Right lobe of liver (tissue), 6 donors: ENCODE data around the gene MICOS13. TPM values are rescaled to one million over a fixed set of nuclear protein-coding genes. Genes with fewer than 3 reads are reported as not detected.

ENCODE experiments used
- ATAC-seq, 4 donors: fragments of 200-7000 bp; cut with Tn5 transposase; one replicate each; pipeline ENCODE4 v1.9.1; 2020; ENCODE audit warnings: mild to moderate bottlenecking in 4 of 4, moderate library complexity in 4 of 4
- DNase-seq, 3 donors: peaks; one replicate each; pipeline ENCODE4 v3.0.0-alpha.2; 2020
- H3K27ac ChIP-seq, 3 donors: fragments of 200-600 bp; one replicate each; pipeline ENCODE4 v1.8.0; 2022
- H3K27me3 ChIP-seq, 2 donors: fragments of 200-600 bp; one replicate each; pipeline ENCODE4 v1.8.0; 2022
- H3K36me3 ChIP-seq, 4 donors: fragments of 200-600 bp; sonication (generic) in 1 of 4; one replicate each; pipeline versions ENCODE4 v1.5.1 to v1.8.0; 2017 to 2022; ENCODE audit warnings: control low read depth in 1 of 4
- H3K4me1 ChIP-seq, 4 donors: fragments of 200-600 bp; sonication (generic) in 1 of 4; one replicate each; pipeline versions ENCODE4 v1.5.1 to v1.8.0; 2017 to 2022; ENCODE audit warnings: control low read depth in 1 of 4
- H3K4me3 ChIP-seq, 3 donors: fragments of 200-600 bp; one replicate each; pipeline ENCODE4 v1.8.0; 2022
- H3K9me3 ChIP-seq, 4 donors: fragments of 200-600 bp; sonication (generic) in 1 of 4; one replicate each; pipeline versions ENCODE4 v1.5.1 to v1.8.0; 2017 to 2022; ENCODE audit warnings: control low read depth in 1 of 4
- CTCF ChIP-seq, 4 donors: fragments of 200-600 bp in 3 of 4; fragments of 450-650 bp in 1 of 4; IDR thresholded peaks; one replicate each; pipeline versions ENCODE4 v1.5.1 to v1.8.0; 2016 to 2022; ENCODE audit warnings: antibody characterized with exemption in 4 of 4, mild to moderate bottlenecking in 2 of 4
- POLR2A ChIP-seq: fragments of 450-650 bp; IDR thresholded peaks from one replicate; pipeline ENCODE4 v1.6.1; 2017; ENCODE audit warnings: antibody characterized with exemption, mild to moderate bottlenecking
- WGBS: methylation state at CpG from one replicate; pipeline ENCODE4 v1.1.6; 2018; ENCODE audit warnings: low coverage, low lambda C conversion rate; ENCODE audit not compliant: insufficient coverage; ENCODE audit errors: missing lambda C conversion rate; 5-methylcytosine and 5-hydroxymethylcytosine counted together
- intact Hi-C, 2 donors: fragments of 100-400 bp; cut with DNase I; formaldehyde crosslinking; loops; one replicate each; pipeline versions ENCODE4 v1.11.2 to v1.14.1; 2022
- total RNA-seq, 6 experiments: library from RNA; depleted of rRNA in 2 of 6; stranded (reverse); fragments of >200 nt in 2 of 6; fragmentation: NEBNext Ultra II Directional in 3 of 6; extraction: Animal tissue kit (Norgen Biotek cat#: 25700) in 3 of 6; gene quantifications; one replicate each; pipeline versions ENCODE4 v1.1.0 to v1.2.4, GENCODE V29; 2016 to 2023
- donor health status: DM: no; HTN: yes; CAD: no.
- donor health status: DM: no; HTN: no; CAD: no.
- donor health status: DM: no; HTN: no; CAD: no.
- donor health status: DM: no; HTN: yes; CAD: no.
- donor health status: DM: no; HTN: yes; CAD: no.

Gene MICOS13
- total RNA-seq, 6 experiments from 2014 or later: 24.2 to 54.3 (median 33.7) TPM

GRCh38 chr19:5628919-5629481 lies 51.3 kb downstream of the MICOS13 start:
- Histone ChIP-seq H3K4me1 (peaks cover 0 to 80% (median 25%) of the 10 kb centered on the region in 4 donors), H3K27ac (peak overlapping the region in 1 of 3 donors; percentile 18), H3K9me3 (no peaks in the 10 kb centered on the region), H3K4me3 (no peak overlapping the region), H3K36me3 (peaks cover 0 to 42% (median 15%) of the 10 kb centered on the region in 4 donors), H3K27me3 (no peaks in the 10 kb centered on the region)
- intact Hi-C loops: loop anchor here in 1 of 2 donors (5.0 kb wide), 1 partner anchor 43 kb away; no protein-coding TSS in a partner anchor
- TF ChIP-seq POLR2A (no peak), CTCF (IDR thresholded peaks at IDR 0.05) (no peak)
- WGBS: 71% methylated on average over 9 of the region's 9 CpGs
- ATAC-seq (no peak), DNase-seq (no peak)

DNA sequence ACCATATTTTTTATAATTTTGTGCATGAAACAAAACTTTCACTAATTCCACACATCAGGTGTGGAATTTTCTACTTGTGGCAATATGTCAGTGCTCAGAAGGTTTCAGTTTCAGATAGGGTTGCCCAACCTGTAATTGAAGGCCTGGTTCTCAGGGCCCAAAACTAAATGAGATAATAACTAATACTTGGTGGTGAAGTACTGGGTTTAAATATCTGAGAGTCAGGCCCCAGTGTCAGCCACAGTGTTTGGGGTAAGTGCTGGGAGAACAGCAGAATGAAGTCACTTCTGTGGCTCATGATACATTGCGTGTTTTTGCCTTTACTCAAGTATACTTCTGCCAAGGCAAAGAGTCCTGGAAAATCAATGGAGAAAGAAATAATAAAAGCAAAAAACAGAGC lies 51.9 kb downstream of the MICOS13 start:
- H3K27ac ChIP-seq: peak overlapping the region in 1 of 3 donors; percentile 11
- H3K27me3 ChIP-seq: no peaks in the 10 kb centered on the region
- H3K9me3 ChIP-seq: no peaks in the 10 kb centered on the region
- WGBS: 21% methylated on average over 1 of the region's 1 CpG
- no peak for TF ChIP-seq CTCF (IDR thresholded peaks at IDR 0.05)
- no peak for TF ChIP-seq POLR2A
- peaks cover 0 to 75% (median 25%) of the 10 kb centered on the region in 4 donors for H3K4me1 ChIP-seq
- peaks cover 0 to 42% (median 15%) of the 10 kb centered on the region in 4 donors for H3K36me3 ChIP-seq
- H3K4me3 ChIP-seq: no peak overlapping the region
- no peak for DNase-seq
- peak in 1 of 4 donors; percentile 3 for ATAC-seq
- intact Hi-C loops: loop anchor here in 1 of 2 donors (5.0 kb wide), 1 partner anchor 44 kb away; no protein-coding TSS in a partner anchor

Other genes with a start within 250 kb of the MICOS13 start
- not detected for gene ZNRF4, start 225.1 kb downstream of the MICOS13 start, total RNA-seq
- gene TINCR, start 112.6 kb downstream of the MICOS13 start, total RNA-seq: under 1 TPM in 1 of 6 experiments, not detected in 5; 0.44 TPM
- 10 to 100 TPM; 16.9 to 48.9 (median 41.7) TPM for gene SAFB2, start 57.7 kb downstream of the MICOS13 start, total RNA-seq
- 10 to 100 TPM; 31.2 to 45.7 (median 32.8) TPM for gene SAFB, start 57.4 kb downstream of the MICOS13 start, total RNA-seq
- 10 to 100 TPM in 1 of 6 experiments, 1 to 10 TPM in 5; 1.6 to 10.3 (median 4.0) TPM for gene HSD11B1L, start 511 bp upstream of the MICOS13 start, total RNA-seq
- gene RPL36, start 9.8 kb upstream of the MICOS13 start, total RNA-seq: 100 to 1,000 TPM; 232 to 283 (median 251) TPM
- 100 to 1,000 TPM in 2 of 6 experiments, 10 to 100 TPM in 4; 54.5 to 123 (median 66.8) TPM for gene LONP1, start 39.6 kb upstream of the MICOS13 start, total RNA-seq
- not detected for gene CATSPERD, start 40.1 kb upstream of the MICOS13 start, total RNA-seq
- gene PRR22, start 104.2 kb upstream of the MICOS13 start, total RNA-seq: 1 to 10 TPM; 1.7 to 3.3 (median 2.1) TPM
- 10 to 100 TPM; 14.7 to 28.6 (median 20.5) TPM for gene DUS3L, start 110.6 kb upstream of the MICOS13 start, total RNA-seq
- gene NRTN, start 124.6 kb upstream of the MICOS13 start, total RNA-seq: 10 to 100 TPM in 3 of 6 experiments, 1 to 10 TPM in 3; 4.7 to 11.6 (median 9.8) TPM
- 10 to 100 TPM in 2 of 6 experiments, 1 to 10 TPM in 4; 2.3 to 28.1 (median 9.7) TPM for gene FUT6, start 159.2 kb upstream of the MICOS13 start, total RNA-seq
- gene FUT3, start 170.9 kb upstream of the MICOS13 start, total RNA-seq: 1 to 10 TPM in 1 of 6 experiments, under 1 TPM in 5; 0.19 to 1.4 (median 0.33) TPM
- under 1 TPM in 4 of 6 experiments, not detected in 2; 0.13 to 0.97 (median 0.39) TPM for gene FUT5, start 190.0 kb upstream of the MICOS13 start, total RNA-seq
- 100 to 1,000 TPM; 108 to 161 (median 157) TPM for gene NDUFA11, start 223.3 kb upstream of the MICOS13 start, total RNA-seq
- 1 to 10 TPM; 1.7 to 3.9 (median 2.8) TPM for gene VMAC, start 224.4 kb upstream of the MICOS13 start, total RNA-seq
- 1 to 10 TPM; 1.1 to 7.9 (median 5.0) TPM for gene CAPS, start 233.7 kb upstream of the MICOS13 start, total RNA-seq